Gastrocnemius medialis (tissue), 4 donors: Measurements from ENCODE around the gene PTPRQ.

Experiments used
- CTCF ChIP-seq, 5 experiments: fragments of 450-650 bp in 3 of 5; fragments of 200-600 bp in 2 of 5; sonication (generic) in 2 of 5; IDR thresholded peaks in 4 of 5; conservative IDR thresholded peaks in 1 of 5; 1 replicate in 4 of 5; 2 replicates in 1 of 5; pipeline ENCODE4 v1.5.1; 2016 to 2019; ENCODE audit warnings: antibody characterized with exemption in 5 of 5, mild to moderate bottlenecking in 3 of 5, moderate library complexity in 3 of 5
- POLR2A ChIP-seq, 2 donors: fragments of 450-650 bp; IDR thresholded peaks; one replicate each; pipeline ENCODE4 v1.6.1; 2017; ENCODE audit warnings: antibody characterized with exemption in 2 of 2, mild to moderate bottlenecking in 2 of 2, moderate library complexity in 2 of 2

GRCh38 chr12:80491166-80491565 is 47.1 kb downstream of the PTPRQ start:
- TF ChIP-seq POLR2A (IDR thresholded peaks at IDR 0.05) (no peak), CTCF (IDR thresholded peaks at IDR 0.05 in 4 of 5, conservative IDR thresholded peaks at IDR 0.05 in 1 of 5) (no peak)
